HepG2 (cell line): ENCODE data around the gene CNNM2. TPM values are rescaled to one million over a fixed set of nuclear protein-coding genes. Genes with fewer than 3 reads are reported as not detected.

Source experiments
- BCL6 ChIP-seq: IDR thresholded peaks from 2 replicates; pipeline ENCODE4 v1.6.1; 2016; ENCODE audit warnings: missing genetic modification reagents, missing compliant biosample characterization
- HNRNPL ChIP-seq: fragments of 200-400 bp; formaldehyde crosslinking; IDR thresholded peaks from 2 replicates; pipeline ENCODE4 v1.6.1; 2017; ENCODE audit warnings: mild to moderate bottlenecking, low read depth, low read length
- KDM1A ChIP-seq: IDR thresholded peaks from 2 replicates; pipeline ENCODE4 v1.6.1; 2016; ENCODE audit warnings: missing compliant biosample characterization
- POLR2AphosphoS5 ChIP-seq: IDR thresholded peaks from 2 replicates; pipeline ENCODE4 v1.6.1; 2012; ENCODE audit warnings: low read depth, low read length
- POLR2G ChIP-seq: fragments of 200-400 bp; formaldehyde crosslinking; IDR thresholded peaks from 2 replicates; pipeline ENCODE4 v1.6.1; 2018; ENCODE audit warnings: mild to moderate bottlenecking, low read depth, low read length, moderate library complexity
- REXO4 ChIP-seq: sonication (generic); formaldehyde crosslinking; IDR thresholded peaks from 2 replicates; pipeline ENCODE4 v1.8.0; 2022; ENCODE audit warnings: missing genetic modification reagents, mild to moderate bottlenecking, borderline replicate concordance
- SAP130 ChIP-seq: IDR thresholded peaks from 2 replicates; pipeline ENCODE4 v1.6.1; 2016; ENCODE audit warnings: low read depth
- STAT5B ChIP-seq: sonication (generic); formaldehyde crosslinking; IDR thresholded peaks from 2 replicates; pipeline ENCODE4 v1.4.0; 2020; ENCODE audit warnings: missing genetic modification reagents
- ZBTB3 ChIP-seq: sonication (generic); formaldehyde crosslinking; IDR thresholded peaks from 2 replicates; pipeline ENCODE4 v1.4.0; 2020; ENCODE audit warnings: low read depth, mild to moderate bottlenecking, moderate library complexity, missing genetic modification reagents, borderline replicate concordance
- ZBTB8A ChIP-seq: sonication (generic); formaldehyde crosslinking; IDR thresholded peaks from 2 replicates; pipeline ENCODE4 v1.4.0; 2020; ENCODE audit warnings: mild to moderate bottlenecking, low read depth, missing genetic modification reagents, borderline replicate concordance
- ZNF350 ChIP-seq: sonication (generic); formaldehyde crosslinking; IDR thresholded peaks from 2 replicates; pipeline ENCODE4 v1.4.0; 2020; ENCODE audit warnings: mild to moderate bottlenecking, low read depth, missing genetic modification reagents, borderline replicate concordance
- ZNF543 ChIP-seq: sonication (generic); formaldehyde crosslinking; IDR thresholded peaks from 2 replicates; pipeline ENCODE4 v1.4.0; 2020; ENCODE audit warnings: mild to moderate bottlenecking, missing genetic modification reagents
- ZNF547 ChIP-seq: sonication (generic); formaldehyde crosslinking; IDR thresholded peaks from 2 replicates; pipeline ENCODE4 v1.5.1; 2020; ENCODE audit warnings: mild to moderate bottlenecking, missing genetic modification reagents
- ZNF558 ChIP-seq: sonication (generic); formaldehyde crosslinking; IDR thresholded peaks from 2 replicates; pipeline ENCODE4 v1.9.0; 2022; ENCODE audit warnings: mild to moderate bottlenecking, missing genetic modification reagents, borderline replicate concordance
- ZNF746 ChIP-seq: sonication (generic); formaldehyde crosslinking; IDR thresholded peaks from 2 replicates; pipeline ENCODE4 v1.8.0; 2022; ENCODE audit warnings: mild to moderate bottlenecking, missing genetic modification reagents
- polyA plus RNA-seq, 8 experiments: library from polyadenylated mRNA; depleted of rRNA in 3 of 8; stranded (reverse) in 7 of 8; unstranded in 1 of 8; fragments of >200 nt; fragmentation: Illumina TruSeq in 4 of 8; extraction: Trizol in 4 of 8; gene quantifications; 2 replicates each; pipeline versions ENCODE4 v1.2.1 to v1.2.3, GENCODE V29; 2011 to 2016; ENCODE audit warnings: low read depth in 4 of 8, missing spikeins in 1 of 8, mixed read lengths in 1 of 8; ENCODE audit not compliant: insufficient read depth in 1 of 8
- total RNA-seq, 5 experiments: library from RNA; depleted of rRNA; stranded (reverse); fragments of >200 nt; fragmentation: Illumina TruSeq; extraction: Trizol; gene quantifications; 2 replicates each; pipeline ENCODE4 v1.2.3, GENCODE V29; 2016; ENCODE audit warnings: low read depth in 1 of 5
- TF ChIP-seq, protein P1 (sequence below): sonication (generic); formaldehyde crosslinking; IDR thresholded peaks from 2 replicates; pipeline ENCODE4 v1.5.1; 2020; ENCODE audit warnings: missing genetic modification reagents, mild to moderate bottlenecking, borderline replicate concordance
- TF ChIP-seq, protein P2 (sequence below): sonication (generic); formaldehyde crosslinking; IDR thresholded peaks from 2 replicates; pipeline ENCODE4 v1.4.0; 2020; ENCODE audit warnings: missing genetic modification reagents
- TF ChIP-seq, protein P3 (sequence below): sonication (generic); formaldehyde crosslinking; IDR thresholded peaks from 2 replicates; pipeline ENCODE4 v1.5.0; 2020; ENCODE audit warnings: missing genetic modification reagents, mild to moderate bottlenecking, borderline replicate concordance
- TF ChIP-seq, protein P4 (sequence below): IDR thresholded peaks from 2 replicates; pipeline ENCODE4 v1.6.1; 2016
- TF ChIP-seq, protein P5 (sequence below): sonication (generic); formaldehyde crosslinking; IDR thresholded peaks from 2 replicates; pipeline ENCODE4 v1.5.0; 2020; ENCODE audit warnings: mild to moderate bottlenecking, missing genetic modification reagents

Gene CNNM2
- total and polyA plus RNA-seq, 2 of the 13 experiments (the other 11 are each of a cell fraction or from before 2014, with no cell fraction given) = 7.1 to 9.0 TPM

DNA sequence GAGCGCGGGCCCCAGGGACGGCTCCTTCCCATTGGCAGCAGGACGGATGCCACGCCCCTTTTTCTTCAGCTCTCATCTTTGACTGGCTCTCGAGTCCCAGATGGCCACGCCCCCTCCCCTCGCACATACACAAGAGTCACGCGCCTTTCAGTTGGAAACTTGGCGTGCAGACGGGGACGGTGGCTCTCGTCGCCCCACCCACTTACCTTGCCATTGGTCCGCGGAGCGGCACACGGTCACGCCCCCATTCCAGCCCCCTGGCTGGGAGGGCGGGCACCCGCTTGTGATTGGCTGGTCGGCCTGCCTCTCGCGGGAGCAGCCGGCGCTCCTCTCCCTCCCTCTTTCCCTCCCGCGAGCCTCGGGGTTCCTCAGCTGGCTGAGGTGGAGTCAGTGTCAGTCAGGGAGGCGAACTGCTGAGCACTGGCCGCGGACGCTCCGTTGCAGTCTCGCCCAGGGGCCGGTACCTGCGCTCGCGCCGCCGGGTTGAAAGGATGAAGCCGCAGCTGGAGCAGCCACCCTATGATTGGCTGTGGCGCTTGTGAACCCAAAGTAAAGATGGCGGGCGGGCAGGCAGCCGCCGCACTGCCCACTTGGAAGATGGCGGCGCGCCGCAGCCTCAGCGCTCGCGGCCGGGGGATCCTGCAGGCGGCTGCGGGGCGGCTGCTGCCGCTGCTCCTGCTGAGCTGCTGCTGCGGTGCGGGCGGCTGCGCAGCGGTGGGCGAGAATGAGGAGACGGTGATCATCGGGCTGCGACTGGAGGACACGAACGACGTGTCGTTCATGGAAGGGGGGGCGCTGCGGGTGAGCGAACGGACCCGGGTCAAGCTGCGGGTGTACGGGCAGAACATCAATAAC, at the start of gene CNNM2 (continued):
- TF ChIP-seq POLR2AphosphoS5 (peak; percentile 37; the same call in 1 of the 2 replicates), POLR2G (peak; percentile 77), HNRNPL (0 out of 2 replicates have a peak, but pooled peaks have one; percentile 47), ZBTB3 (CRISPR knock-in tag) (peak; percentile 28; the same call in 1 of the 2 replicates), ZNF547 (CRISPR knock-in tag) (0 out of 2 replicates have a peak, but pooled peaks have one; percentile 45), ZNF746 (CRISPR knock-in tag) (no peak; the same call in 1 of the 2 replicates), ZNF350 (CRISPR knock-in tag) (peak; percentile 34; the same call in 1 of the 2 replicates), ZNF543 (CRISPR knock-in tag) (no peak), ZNF558 (no peak), ZBTB8A (CRISPR knock-in tag) (no peak), STAT5B (CRISPR knock-in tag) (no peak), BCL6 (no peak; the same call in 1 of the 2 replicates), KDM1A (no peak), SAP130 (CRISPR knock-in tag) (peak; percentile 97), REXO4 (no peak)
- TF ChIP-seq, protein P1, sequence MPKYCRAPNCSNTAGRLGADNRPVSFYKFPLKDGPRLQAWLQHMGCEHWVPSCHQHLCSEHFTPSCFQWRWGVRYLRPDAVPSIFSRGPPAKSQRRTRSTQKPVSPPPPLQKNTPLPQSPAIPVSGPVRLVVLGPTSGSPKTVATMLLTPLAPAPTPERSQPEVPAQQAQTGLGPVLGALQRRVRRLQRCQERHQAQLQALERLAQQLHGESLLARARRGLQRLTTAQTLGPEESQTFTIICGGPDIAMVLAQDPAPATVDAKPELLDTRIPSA (CRISPR knock-in tag) = no peak
- TF ChIP-seq, protein P2, sequence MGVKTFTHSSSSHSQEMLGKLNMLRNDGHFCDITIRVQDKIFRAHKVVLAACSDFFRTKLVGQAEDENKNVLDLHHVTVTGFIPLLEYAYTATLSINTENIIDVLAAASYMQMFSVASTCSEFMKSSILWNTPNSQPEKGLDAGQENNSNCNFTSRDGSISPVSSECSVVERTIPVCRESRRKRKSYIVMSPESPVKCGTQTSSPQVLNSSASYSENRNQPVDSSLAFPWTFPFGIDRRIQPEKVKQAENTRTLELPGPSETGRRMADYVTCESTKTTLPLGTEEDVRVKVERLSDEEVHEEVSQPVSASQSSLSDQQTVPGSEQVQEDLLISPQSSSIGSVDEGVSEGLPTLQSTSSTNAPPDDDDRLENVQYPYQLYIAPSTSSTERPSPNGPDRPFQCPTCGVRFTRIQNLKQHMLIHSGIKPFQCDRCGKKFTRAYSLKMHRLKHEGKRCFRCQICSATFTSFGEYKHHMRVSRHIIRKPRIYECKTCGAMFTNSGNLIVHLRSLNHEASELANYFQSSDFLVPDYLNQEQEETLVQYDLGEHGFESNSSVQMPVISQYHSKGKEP (CRISPR knock-in tag) = no peak
- TF ChIP-seq, protein P3, sequence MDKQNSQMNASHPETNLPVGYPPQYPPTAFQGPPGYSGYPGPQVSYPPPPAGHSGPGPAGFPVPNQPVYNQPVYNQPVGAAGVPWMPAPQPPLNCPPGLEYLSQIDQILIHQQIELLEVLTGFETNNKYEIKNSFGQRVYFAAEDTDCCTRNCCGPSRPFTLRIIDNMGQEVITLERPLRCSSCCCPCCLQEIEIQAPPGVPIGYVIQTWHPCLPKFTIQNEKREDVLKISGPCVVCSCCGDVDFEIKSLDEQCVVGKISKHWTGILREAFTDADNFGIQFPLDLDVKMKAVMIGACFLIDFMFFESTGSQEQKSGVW (CRISPR knock-in tag) = no peak
- TF ChIP-seq, protein P4, sequence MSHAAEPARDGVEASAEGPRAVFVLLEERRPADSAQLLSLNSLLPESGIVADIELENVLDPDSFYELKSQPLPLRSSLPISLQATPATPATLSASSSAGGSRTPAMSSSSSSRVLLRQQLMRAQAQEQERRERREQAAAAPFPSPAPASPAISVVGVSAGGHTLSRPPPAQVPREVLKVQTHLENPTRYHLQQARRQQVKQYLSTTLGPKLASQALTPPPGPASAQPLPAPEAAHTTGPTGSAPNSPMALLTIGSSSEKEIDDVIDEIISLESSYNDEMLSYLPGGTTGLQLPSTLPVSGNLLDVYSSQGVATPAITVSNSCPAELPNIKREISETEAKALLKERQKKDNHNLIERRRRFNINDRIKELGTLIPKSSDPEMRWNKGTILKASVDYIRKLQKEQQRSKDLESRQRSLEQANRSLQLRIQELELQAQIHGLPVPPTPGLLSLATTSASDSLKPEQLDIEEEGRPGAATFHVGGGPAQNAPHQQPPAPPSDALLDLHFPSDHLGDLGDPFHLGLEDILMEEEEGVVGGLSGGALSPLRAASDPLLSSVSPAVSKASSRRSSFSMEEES (CRISPR knock-in tag) = peak; percentile 92
- TF ChIP-seq, protein P5, sequence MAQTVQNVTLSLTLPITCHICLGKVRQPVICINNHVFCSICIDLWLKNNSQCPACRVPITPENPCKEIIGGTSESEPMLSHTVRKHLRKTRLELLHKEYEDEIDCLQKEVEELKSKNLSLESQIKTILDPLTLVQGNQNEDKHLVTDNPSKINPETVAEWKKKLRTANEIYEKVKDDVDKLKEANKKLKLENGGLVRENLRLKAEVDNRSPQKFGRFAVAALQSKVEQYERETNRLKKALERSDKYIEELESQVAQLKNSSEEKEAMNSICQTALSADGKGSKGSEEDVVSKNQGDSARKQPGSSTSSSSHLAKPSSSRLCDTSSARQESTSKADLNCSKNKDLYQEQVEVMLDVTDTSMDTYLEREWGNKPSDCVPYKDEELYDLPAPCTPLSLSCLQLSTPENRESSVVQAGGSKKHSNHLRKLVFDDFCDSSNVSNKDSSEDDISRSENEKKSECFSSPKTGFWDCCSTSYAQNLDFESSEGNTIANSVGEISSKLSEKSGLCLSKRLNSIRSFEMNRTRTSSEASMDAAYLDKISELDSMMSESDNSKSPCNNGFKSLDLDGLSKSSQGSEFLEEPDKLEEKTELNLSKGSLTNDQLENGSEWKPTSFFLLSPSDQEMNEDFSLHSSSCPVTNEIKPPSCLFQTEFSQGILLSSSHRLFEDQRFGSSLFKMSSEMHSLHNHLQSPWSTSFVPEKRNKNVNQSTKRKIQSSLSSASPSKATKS (CRISPR knock-in tag) = no peak
